ENCODE data around the gene FFAR3.
A peak's percentile ranks its signal among the peaks of the same experiment; 100 is the strongest.

The FFAR3 gene

DNA sequence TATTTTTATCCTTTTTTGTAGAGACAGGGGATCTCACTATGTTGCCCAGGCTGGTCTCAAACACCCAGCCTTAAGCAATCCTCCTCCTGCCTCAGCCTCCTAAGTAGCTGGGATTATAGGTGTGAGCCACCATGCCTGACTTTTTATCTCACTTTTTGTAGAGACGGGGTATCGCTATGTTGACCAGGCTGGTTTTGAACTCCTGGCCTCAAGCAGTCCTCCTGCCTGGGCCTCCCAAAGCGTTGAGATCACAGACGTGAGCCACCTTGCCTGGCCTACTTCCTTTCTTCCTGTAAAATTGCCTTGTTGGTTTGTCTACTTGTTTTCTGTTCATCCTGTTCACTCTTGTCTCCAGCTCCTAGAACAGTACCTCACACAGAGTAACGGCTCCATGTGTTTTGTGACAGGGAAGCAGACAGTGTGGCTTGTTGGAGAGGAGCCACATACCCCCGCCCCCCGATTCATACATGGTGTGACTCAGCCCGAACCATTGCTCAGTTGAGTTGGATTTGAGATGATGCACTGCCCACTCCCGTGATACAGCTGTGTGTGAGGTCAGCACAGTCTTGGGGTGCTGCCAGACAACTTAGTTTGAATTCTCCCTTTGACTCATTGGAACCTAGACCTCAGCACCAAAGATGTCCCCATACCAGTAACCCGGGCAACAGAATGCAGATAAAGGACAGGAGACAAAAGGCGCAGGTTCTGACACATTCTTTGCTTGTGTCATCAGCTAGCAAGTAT, 46.8 kb downstream of the FFAR3 start:
- peak; percentile 7 for DNase-seq

DNA sequence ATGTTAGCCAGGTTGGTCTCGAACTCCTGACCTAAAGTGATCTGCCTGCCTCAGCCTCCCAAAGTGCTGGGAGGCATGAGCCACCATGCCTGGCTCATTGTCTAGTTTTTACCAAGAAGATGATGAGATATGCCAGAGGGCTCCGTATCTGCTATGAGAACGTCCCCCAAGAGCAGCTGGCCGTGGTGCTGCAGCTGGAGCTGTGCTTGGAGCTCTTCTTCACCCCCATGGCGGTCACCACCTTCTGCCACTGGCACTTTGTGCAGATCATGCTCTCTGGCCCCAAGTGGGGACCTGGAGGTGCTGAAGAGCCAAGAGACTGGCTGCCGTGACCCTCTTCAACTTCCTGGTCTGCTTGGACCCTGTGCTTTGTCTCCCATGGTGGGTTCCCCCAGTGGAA, 49.4 kb downstream of the FFAR3 start:
- no peak for DNase-seq

DNA sequence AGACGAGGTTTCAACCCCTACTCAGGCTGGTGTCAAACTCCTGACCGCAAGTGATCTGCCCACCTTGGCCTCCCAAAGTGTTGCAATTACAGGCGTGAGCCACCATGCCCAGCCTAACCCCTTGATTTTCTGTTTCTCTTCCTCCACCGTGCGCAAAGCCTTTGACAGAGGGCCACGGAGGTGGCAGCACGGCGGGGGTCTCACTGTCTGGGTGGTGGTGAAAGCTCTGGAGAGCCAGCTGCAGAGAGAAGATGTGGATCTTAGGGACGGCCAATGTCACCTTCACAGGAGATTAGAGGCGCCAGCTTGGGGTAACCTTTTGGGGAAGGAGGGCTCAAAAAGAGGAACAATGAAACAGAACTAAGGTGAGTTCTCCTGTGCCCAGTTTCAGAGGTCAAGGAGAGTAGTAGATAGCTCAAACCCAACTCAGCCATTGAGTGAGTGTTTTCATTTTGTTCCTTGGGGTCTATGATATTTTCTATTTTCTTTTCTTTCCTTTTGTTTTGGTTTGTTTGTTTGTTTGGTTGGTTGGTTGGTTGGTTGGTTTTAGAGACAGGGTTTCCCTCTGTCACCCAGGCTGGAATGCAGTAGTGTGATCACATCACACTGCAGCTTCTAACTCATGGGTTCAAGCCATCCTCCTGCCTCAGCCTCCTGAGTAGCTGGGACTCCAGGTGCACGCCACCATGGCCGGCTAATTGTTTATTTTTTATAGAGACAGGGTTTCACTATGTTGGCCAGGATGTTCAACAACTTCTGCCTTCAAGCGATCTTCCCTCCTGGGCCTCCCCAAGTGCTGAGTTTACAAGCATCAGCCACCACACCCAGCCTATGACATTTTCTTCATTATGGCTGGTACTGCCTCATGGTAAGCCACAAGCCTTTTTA, 50.3 kb downstream of the FFAR3 start:
- no peak for DNase-seq

DNA sequence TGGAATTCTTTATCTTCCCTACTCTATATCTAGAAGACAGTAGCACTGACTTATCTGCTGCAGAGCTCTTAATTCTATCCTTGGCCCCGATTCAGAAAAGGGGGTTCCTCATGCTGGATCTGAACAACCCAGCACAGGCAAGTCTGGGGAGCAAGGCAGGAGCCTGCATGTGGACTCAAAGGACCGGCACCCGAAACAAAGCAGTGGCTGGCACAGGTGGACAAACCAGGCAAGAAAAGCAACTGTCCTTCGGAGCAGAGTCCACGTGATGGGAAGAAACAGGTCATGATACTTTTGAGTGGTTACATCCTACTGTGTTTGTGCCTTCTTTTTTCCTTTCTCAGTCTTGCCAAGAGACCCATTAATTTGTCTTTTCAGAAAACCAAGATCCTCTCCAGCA, 50.9 kb downstream of the FFAR3 start:
- DNase-seq: no peak

All from stimulated activated CD4-positive, alpha-beta T cell treated with anti-CD3 and anti-CD28 coated beads, Interleukin-4, amount 100 ng/mL, for 1 hour (primary cell).